ENCODE measurements around the gene JMJD7.

Gene JMJD7

DNA sequence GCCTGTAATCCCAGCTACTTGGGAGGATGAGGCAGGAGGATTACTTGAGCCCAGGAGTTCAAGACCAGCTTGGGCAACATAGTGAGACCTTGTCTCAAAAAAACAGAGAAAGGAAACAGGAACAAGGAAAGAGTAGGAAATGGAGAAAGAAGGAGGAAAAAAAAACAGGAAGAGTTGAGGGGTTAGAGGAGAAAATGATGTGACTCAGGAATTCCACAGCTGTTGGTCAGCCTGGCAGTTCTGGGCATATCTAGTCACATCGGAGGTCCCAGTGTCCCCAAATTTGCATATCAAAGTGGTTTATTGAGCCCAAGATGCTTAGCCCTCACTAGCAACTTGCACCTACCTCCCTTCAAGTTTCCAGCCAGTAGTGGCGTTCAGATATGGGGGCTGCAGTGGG, 18.8 kb upstream of the JMJD7 start:
- Mint-ChIP-seq H3K27ac (no peak overlapping the region), H3K4me1 (peaks cover 17 to 39% of the 10 kb centered on the region in 2 donors), H3K4me3 (no peak overlapping the region), H3K36me3 (peaks cover 19 to 33% of the 10 kb centered on the region in 2 donors), H3K27me3 (no peaks in the 10 kb centered on the region), H3K9me3 (no peaks in the 10 kb centered on the region)
- ATAC-seq (replicated peaks), result no peak
- no peak for DNase-seq

DNA sequence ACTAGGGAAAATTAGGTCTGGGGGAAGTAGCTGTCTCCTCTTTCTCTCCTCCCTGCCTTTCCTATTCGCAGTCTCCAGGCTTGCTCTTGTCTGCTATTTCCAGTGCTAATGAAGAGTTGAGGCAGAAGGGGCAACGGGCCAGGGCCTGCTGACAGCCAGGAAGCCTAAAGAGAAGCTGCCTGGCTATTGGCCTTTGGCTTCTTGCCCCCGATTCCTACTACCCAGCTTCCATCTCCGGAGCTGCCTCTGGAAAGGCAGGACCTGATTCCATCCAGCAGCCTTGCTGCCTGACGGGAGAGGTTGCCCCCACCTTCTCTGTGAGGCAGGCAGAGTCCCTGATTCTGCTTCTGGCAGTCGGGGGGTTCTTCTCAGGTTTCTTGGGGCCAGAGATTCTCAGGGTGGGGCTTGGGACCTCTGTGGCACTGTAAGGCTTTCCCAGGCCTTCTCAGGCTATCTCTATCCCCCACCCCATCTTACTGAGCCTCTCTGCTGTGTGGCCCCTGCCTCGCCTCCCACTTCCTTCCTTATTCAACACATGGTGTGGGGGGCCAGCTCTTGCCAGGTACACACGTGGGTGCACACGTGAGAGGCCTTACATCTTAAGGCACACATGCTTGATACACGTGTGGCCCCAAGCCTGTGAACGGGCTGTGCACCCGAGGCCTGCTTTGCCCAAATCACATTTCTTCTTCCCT, 18.2 kb upstream of the JMJD7 start:
- Mint-ChIP-seq H3K36me3 (peaks cover 19 to 33% of the 10 kb centered on the region in 2 donors), H3K9me3 (no peaks in the 10 kb centered on the region), H3K27ac (peak overlapping the region; percentile 14), H3K4me1 (peaks cover 14 to 34% of the 10 kb centered on the region in 2 donors), H3K27me3 (no peaks in the 10 kb centered on the region), H3K4me3 (no peak overlapping the region)
- ATAC-seq (replicated peaks) (no peak), DNase-seq (no peak)

DNA sequence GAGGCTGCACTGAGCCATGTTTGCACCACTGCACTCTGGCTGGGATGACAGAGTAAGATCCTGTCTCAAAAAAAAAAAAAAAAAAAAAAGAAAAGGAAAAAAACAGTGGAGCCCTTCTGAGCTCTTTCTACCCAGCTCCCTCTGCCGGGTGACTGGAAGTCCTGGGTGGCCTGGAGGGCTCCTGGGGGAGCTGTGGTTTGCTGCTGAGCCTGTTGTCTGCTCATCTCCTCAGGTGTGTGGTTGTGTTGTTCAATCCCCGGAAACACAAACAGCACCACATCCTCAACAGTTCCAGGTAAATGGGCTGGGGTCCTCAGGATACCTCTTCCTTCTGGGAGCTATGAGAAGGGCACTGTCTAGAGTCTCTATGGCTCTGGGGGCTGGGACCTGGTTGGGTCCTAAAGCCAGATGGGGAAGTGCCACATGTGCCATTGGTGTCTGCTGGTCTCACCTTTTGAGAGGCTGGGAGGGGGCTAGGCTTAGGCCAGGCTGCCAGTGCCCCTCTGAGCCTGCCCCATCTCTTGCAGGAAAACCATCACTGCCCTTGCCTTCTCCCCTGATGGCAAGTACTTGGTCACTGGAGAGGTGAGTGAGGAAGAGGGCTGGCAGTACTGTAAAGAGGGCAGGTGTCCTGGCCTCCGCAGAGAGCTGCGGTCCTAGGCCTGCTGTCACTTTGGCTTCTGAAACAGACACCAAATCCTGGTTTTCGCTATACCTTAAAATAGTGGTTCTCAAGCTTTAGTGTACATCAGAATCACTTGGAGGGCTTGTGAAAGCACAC, 17.1 kb upstream of the JMJD7 start:
- Mint-ChIP-seq H3K36me3 (peaks cover 23 to 39% of the 10 kb centered on the region in 2 donors), H3K9me3 (no peaks in the 10 kb centered on the region), H3K4me1 (peaks cover 12 to 29% of the 10 kb centered on the region in 2 donors), H3K27me3 (no peaks in the 10 kb centered on the region), H3K27ac (no peak overlapping the region), H3K4me3 (no peak overlapping the region)
- DNase-seq, result no peak
- ATAC-seq (replicated peaks), result peak; percentile 11 to 33

DNA sequence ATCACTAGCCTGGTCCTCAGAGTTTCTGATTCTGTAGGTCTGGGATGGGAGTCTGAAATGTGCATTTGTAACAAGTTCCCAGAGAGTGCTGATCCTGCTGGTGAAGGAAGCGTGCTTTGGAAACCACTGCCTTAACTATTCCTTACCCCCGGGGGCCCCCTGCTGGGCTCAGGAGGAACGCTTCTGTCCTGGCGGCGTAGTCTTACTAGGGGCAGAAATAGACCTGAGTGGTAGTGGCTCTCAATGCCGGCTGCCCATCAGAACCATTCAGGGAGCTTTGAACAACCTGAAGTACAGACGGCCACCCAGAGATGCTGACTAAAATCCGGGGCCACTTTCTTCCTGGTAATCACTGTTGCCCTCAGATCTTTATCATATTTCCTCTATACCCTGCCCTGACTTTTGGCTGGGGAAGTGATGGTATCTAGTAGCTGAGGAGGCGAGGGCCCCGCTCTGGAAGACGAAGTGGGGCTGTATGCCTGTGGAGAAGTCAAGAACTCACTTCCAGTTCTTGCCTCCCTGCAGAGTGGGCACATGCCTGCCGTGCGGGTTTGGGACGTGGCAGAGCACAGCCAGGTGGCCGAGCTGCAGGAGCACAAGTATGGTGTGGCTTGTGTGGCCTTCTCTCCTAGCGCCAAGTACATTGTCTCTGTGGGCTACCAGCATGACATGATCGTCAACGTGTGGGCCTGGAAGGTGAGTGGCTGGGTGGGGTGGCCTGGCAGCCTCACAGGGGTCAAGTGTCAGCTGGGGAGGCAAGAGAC, 16.3 kb upstream of the JMJD7 start:
- ATAC-seq (replicated peaks) (peak; percentile 88 to 89), DNase-seq (peak; percentile 61)
- Mint-ChIP-seq H3K36me3 (peaks cover 29 to 47% of the 10 kb centered on the region in 2 donors), H3K9me3 (no peaks in the 10 kb centered on the region), H3K27ac (no peak overlapping the region), H3K4me3 (no peak overlapping the region), H3K27me3 (no peaks in the 10 kb centered on the region), H3K4me1 (peaks cover 12 to 29% of the 10 kb centered on the region in 2 donors)

GRCh38 chr15:41812820-41813375, 15.0 kb upstream of the JMJD7 start:
- Mint-ChIP-seq H3K9me3 (no peaks in the 10 kb centered on the region), H3K27ac (no peak overlapping the region), H3K4me1 (peaks cover 12 to 29% of the 10 kb centered on the region in 2 donors), H3K4me3 (no peak overlapping the region), H3K36me3 (peaks cover 38 to 56% of the 10 kb centered on the region in 2 donors), H3K27me3 (no peaks in the 10 kb centered on the region)
- DNase-seq, result no peak
- no peak for ATAC-seq (replicated peaks)

GRCh38 chr15:41813426-41813825, 14.5 kb upstream of the JMJD7 start:
- Mint-ChIP-seq H3K27ac (no peak overlapping the region), H3K36me3 (peaks cover 39 to 61% of the 10 kb centered on the region in 2 donors), H3K27me3 (no peaks in the 10 kb centered on the region), H3K4me1 (peaks cover 12 to 29% of the 10 kb centered on the region in 2 donors), H3K4me3 (no peak overlapping the region), H3K9me3 (no peaks in the 10 kb centered on the region)
- ATAC-seq (replicated peaks), result no peak
- DNase-seq, result no peak

GRCh38 chr15:41814534-41814933, 13.4 kb upstream of the JMJD7 start:
- DNase-seq, result no peak
- ATAC-seq (replicated peaks), result no peak
- H3K27me3 Mint-ChIP-seq, result no peaks in the 10 kb centered on the region

GRCh38 chr15:41816788-41817187, 11.1 kb upstream of the JMJD7 start:
- H3K9me3 Mint-ChIP-seq, result no peaks in the 10 kb centered on the region
- no peaks in the 10 kb centered on the region for H3K27me3 Mint-ChIP-seq
- H3K36me3 Mint-ChIP-seq, result peaks cover 61 to 81% of the 10 kb centered on the region in 2 donors
- ATAC-seq (replicated peaks) (no peak), DNase-seq (no peak)
- H3K27ac Mint-ChIP-seq, result no peak overlapping the region
- H3K4me1 Mint-ChIP-seq, result peaks cover 0 to under 1% of the 10 kb centered on the region in 2 donors
- no peak overlapping the region for H3K4me3 Mint-ChIP-seq

More at GRCh38 chr15:41814534-41814933, 13.4 kb upstream of the JMJD7 start:
- H3K27ac Mint-ChIP-seq, result no peak overlapping the region
- peaks cover 49 to 72% of the 10 kb centered on the region in 2 donors for H3K36me3 Mint-ChIP-seq
- H3K4me1 Mint-ChIP-seq, result peaks cover 9 to 21% of the 10 kb centered on the region in 2 donors
- no peak overlapping the region for H3K4me3 Mint-ChIP-seq
- H3K9me3 Mint-ChIP-seq, result no peaks in the 10 kb centered on the region

DNA sequence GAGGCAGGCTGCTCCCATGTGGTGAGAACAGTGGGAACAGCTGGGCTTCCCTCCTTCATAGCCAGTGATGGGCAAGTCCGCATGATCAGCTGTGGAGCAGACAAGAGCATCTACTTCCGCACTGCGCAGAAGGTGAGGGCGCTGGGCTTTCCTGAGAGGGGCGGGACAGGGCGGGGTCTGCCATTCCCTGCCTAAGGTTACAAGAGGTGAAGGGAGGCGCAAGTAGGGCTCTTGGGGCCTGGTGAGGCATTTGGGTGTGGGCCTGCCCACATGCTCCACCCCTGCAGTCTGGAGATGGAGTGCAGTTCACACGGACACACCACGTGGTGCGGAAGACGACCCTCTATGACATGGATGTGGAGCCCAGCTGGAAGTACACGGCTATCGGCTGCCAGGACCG, 10.6 kb upstream of the JMJD7 start:
- DNase-seq (no peak), ATAC-seq (replicated peaks) (no peak)
- H3K36me3 Mint-ChIP-seq, result peaks cover 60 to 83% of the 10 kb centered on the region in 2 donors
- no peaks in the 10 kb centered on the region for H3K27me3 Mint-ChIP-seq
- no peaks in the 10 kb centered on the region for H3K4me1 Mint-ChIP-seq
- H3K9me3 Mint-ChIP-seq, result no peaks in the 10 kb centered on the region
- H3K4me3 Mint-ChIP-seq, result no peak overlapping the region
- no peak overlapping the region for H3K27ac Mint-ChIP-seq

DNA sequence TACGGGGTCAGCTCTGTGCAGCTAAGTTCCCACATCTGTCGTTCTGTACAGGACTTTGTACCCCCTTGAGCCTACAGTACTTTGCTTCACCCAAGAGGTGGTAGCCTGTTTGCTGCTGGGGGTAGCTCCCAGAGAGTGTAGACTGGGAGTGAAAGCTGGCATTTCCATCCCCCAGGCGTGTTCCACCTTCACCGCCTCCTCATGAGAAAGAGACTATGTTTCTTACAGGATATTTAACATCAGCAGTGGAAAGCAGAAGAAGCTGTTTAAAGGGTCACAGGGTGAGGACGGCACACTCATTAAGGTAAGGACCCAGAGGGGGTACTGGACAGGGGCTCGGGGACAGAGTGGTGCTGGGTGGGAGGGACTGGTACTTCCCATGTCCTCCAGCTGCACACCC, 10.1 kb upstream of the JMJD7 start:
- Mint-ChIP-seq H3K4me1 (no peaks in the 10 kb centered on the region), H3K9me3 (no peaks in the 10 kb centered on the region), H3K27ac (no peak overlapping the region), H3K36me3 (peaks cover 63 to 86% of the 10 kb centered on the region in 2 donors), H3K4me3 (no peak overlapping the region), H3K27me3 (no peaks in the 10 kb centered on the region)
- no peak for ATAC-seq (replicated peaks)
- DNase-seq, result no peak

DNA sequence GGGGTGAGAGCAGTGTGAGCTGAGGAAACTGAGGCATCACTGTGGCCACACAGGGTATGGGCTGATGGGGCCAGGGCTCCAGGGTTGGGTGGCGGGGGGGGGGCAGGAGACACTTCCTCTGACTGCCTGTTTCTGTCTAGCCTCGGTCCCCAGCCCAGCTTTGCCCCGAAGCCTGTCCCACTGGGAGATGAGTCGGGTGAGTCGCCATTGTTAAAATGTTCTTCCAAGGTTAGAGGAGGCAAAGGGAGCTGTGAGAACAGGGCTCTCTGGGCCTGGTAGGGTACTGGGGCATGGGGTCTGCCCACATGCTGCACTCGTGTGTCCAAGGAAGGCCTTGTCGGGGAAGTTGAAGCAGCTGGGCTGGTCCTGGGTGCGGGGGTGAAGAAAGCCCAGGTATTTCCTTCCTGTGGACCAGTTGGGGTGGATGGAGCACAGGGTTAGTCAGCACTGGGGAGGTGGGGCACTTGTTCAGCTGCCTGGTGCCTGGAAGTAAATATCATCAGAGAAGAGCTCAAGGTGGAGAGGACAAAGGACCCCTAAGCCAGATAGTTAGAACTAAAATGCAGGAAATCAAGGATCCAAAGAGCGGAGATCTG, 8.3 kb upstream of the JMJD7 start:
- Mint-ChIP-seq H3K4me1 (no peaks in the 10 kb centered on the region), H3K9me3 (no peaks in the 10 kb centered on the region), H3K27me3 (no peaks in the 10 kb centered on the region), H3K4me3 (no peak overlapping the region), H3K36me3 (peaks cover 66 to 83% of the 10 kb centered on the region in 2 donors), H3K27ac (no peak overlapping the region)
- DNase-seq (no peak), ATAC-seq (replicated peaks) (no peak)

- no peaks in the 10 kb centered on the region for H3K4me1 Mint-ChIP-seq
- H3K4me3 Mint-ChIP-seq, result no peak overlapping the region
- ATAC-seq (replicated peaks) (no peak), DNase-seq (no peak)
- H3K36me3 Mint-ChIP-seq, result peaks cover 63 to 74% of the 10 kb centered on the region in 2 donors
- H3K9me3 Mint-ChIP-seq, result no peaks in the 10 kb centered on the region
- H3K27me3 Mint-ChIP-seq, result no peaks in the 10 kb centered on the region
- no peak overlapping the region for H3K27ac Mint-ChIP-seq
Measured at GRCh38 chr15:41820791-41821423, 7.0 kb upstream of the JMJD7 start.

DNA sequence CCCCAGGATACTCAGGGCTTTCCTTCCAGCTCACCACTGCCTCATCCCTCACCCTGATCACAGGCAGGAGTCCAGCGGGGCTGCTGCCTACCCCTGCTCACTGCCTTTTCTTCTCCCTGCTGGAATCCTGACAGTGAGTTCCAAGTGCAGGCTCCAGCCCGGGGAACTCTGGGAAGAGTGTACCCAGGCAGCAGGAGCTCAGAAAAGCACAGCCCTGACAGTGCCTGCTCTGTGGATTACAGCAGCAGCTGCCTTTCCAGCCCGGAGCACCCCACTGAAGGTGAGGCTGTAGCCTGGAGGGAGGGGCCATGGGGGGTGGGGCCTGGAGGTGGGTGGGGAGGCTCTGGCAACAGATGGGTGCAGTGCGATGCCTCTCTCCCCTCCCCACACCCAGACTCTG, 6.1 kb upstream of the JMJD7 start:
- Mint-ChIP-seq H3K27me3 (no peaks in the 10 kb centered on the region), H3K36me3 (peaks cover 56 to 73% of the 10 kb centered on the region in 2 donors), H3K27ac (peak overlapping the region; percentile 10), H3K4me3 (no peak overlapping the region), H3K4me1 (peaks cover 0 to 5% of the 10 kb centered on the region in 2 donors), H3K9me3 (no peaks in the 10 kb centered on the region)
- DNase-seq, result no peak
- ATAC-seq (replicated peaks), result no peak
